Endothelial cell of umbilical vein (primary cell): Measurements from ENCODE around the gene APLP2. TPM values are rescaled to one million over a fixed set of nuclear protein-coding genes. Genes with fewer than 3 reads are reported as not detected.

Experiments
- BruUV-seq: library from RNA; stranded (reverse); fragments of 400-500 nt; replicated peaks from 2 replicates; lab custom pipeline; 2021; lab: Mats Ljungman, UMichigan
- CTCF ChIA-PET: fragments of 300-600, 350-600 bp; sonication (Branson Sonifier 250); formaldehyde crosslinking; loops from one replicate; lab custom pipeline; 2021; ENCODE audit warnings: antibody characterized with exemption, inconsistent platforms; lab: Charles Lee
- POLR2A ChIA-PET: fragments of 300-600, 350-600 bp; sonication (Branson Sonifier 250); formaldehyde crosslinking; loops from one replicate; lab custom pipeline; 2021; ENCODE audit warnings: antibody characterized with exemption, inconsistent platforms; lab: Charles Lee
- DNase-seq: peaks from one replicate; pipeline ENCODE4 v3.0.0-alpha.2; 2011; ENCODE audit warnings: low read depth, low spot score
- FAIRE-seq: peaks from 2 replicates; lab custom pipeline; 2011; peaks lifted over from hg19 to GRCh38; lab: Jason Lieb, UNC
- H2AFZ ChIP-seq: 2 replicates; pipeline ENCODE4 v1.6.0; 2012; ENCODE audit warnings: low read depth, low read length, control low read depth, inconsistent platforms
- H3K27ac ChIP-seq: 2 replicates; pipeline ENCODE4 v1.5.1; 2011; ENCODE audit warnings: low read depth, mild to moderate bottlenecking, control low read depth, low read length, moderate library complexity; ENCODE audit not compliant: insufficient read depth
- H3K27me3 ChIP-seq, 2 experiments: 2 replicates each; pipeline versions ENCODE4 v1.6.0 to v1.6.1; 2011; ENCODE audit warnings: low read length in 2 of 2, mixed read lengths in 1 of 2; ENCODE audit not compliant: control insufficient read depth in 2 of 2, insufficient read depth in 2 of 2
- H3K36me3 ChIP-seq, 2 experiments: 2 replicates in 1 of 2; 3 replicates in 1 of 2; pipeline ENCODE4 v1.5.1; 2011; ENCODE audit warnings: low read length in 2 of 2, mild to moderate bottlenecking in 1 of 2, moderate library complexity in 1 of 2; ENCODE audit not compliant: control insufficient read depth in 2 of 2, insufficient read depth in 2 of 2; ENCODE audit errors: extremely low read depth in 1 of 2
- H3K4me1 ChIP-seq: 3 replicates; pipeline ENCODE4 v1.5.1; 2011; ENCODE audit warnings: mild to moderate bottlenecking, low read length; ENCODE audit not compliant: control insufficient read depth, insufficient read depth; ENCODE audit errors: extremely low read depth
- H3K4me2 ChIP-seq: 2 replicates; pipeline ENCODE4 v1.6.1; 2011; ENCODE audit warnings: low read length, control low read depth, mixed read lengths; ENCODE audit not compliant: insufficient read depth
- H3K4me3 ChIP-seq, 3 experiments: fragments of 200-600 bp in 1 of 3; sonication (generic), shearing (Covaris generic) in 1 of 3; replicated peaks in 1 of 3; 2 replicates each; pipeline ENCODE4 v1.5.1; 2011 to 2016; ENCODE audit warnings: control low read depth in 3 of 3, low read length in 3 of 3, mild to moderate bottlenecking in 2 of 3, inconsistent platforms in 1 of 3, low read depth in 1 of 3, moderate library complexity in 1 of 3; ENCODE audit not compliant: insufficient read depth in 1 of 3
- H3K79me2 ChIP-seq: 2 replicates; pipeline ENCODE4 v1.6.0; 2012; ENCODE audit warnings: low read length, inconsistent platforms; ENCODE audit not compliant: control insufficient read depth, insufficient read depth
- H3K9ac ChIP-seq: replicated peaks from 2 replicates; pipeline ENCODE3; 2011; ENCODE audit warnings: low read length, control low read depth; ENCODE audit not compliant: insufficient read depth; ENCODE audit errors: extremely low read depth
- H3K9me1 ChIP-seq: replicated peaks from 3 replicates; pipeline ENCODE4 v1.6.0; 2011; ENCODE audit warnings: mild to moderate bottlenecking, low read length; ENCODE audit not compliant: control insufficient read depth, insufficient read depth; ENCODE audit errors: extremely low read depth
- H3K9me3 ChIP-seq: replicated peaks from 2 replicates; pipeline ENCODE4 v1.5.1; 2012; ENCODE audit warnings: low read length, inconsistent platforms; ENCODE audit not compliant: control insufficient read depth, insufficient read depth
- H4K20me1 ChIP-seq: replicated peaks from 2 replicates; pipeline ENCODE3; 2011; ENCODE audit warnings: mild to moderate bottlenecking, low read length; ENCODE audit not compliant: control insufficient read depth, insufficient read depth; ENCODE audit errors: extremely low read depth
- CTCF ChIP-seq, 2 donors: IDR thresholded peaks; 1 replicate in 1 of 2; 2 replicates in 1 of 2; pipeline ENCODE4 v1.5.1; 2011; ENCODE audit warnings: low read length in 2 of 2, mild to moderate bottlenecking in 2 of 2, moderate library complexity in 2 of 2, control low read depth in 1 of 2, inconsistent platforms in 1 of 2, low read depth in 1 of 2; ENCODE audit not compliant: insufficient read depth in 1 of 2; ENCODE audit errors: extremely low read depth in 1 of 2
- EZH2 ChIP-seq: IDR thresholded peaks from 2 replicates; pipeline ENCODE4 v1.6.1; 2012; ENCODE audit warnings: borderline replicate concordance, low read depth, mild to moderate bottlenecking, moderate library complexity, low read length, inconsistent platforms; ENCODE audit not compliant: severe bottlenecking
- FOS ChIP-seq: IDR thresholded peaks from 2 replicates; pipeline ENCODE4 v1.6.1; 2011; ENCODE audit warnings: mild to moderate bottlenecking, low read length, moderate library complexity, borderline replicate concordance; ENCODE audit not compliant: insufficient read depth
- GATA2 ChIP-seq: IDR thresholded peaks from 2 replicates; pipeline ENCODE4 v1.7.0; 2011; ENCODE audit warnings: low read depth, mild to moderate bottlenecking, moderate library complexity, mixed read lengths, low read length; ENCODE audit not compliant: insufficient read length, insufficient read depth
- JUN ChIP-seq: IDR thresholded peaks from 2 replicates; pipeline ENCODE4 v1.6.1; 2011; ENCODE audit warnings: borderline replicate concordance, low read depth; ENCODE audit not compliant: insufficient read length, insufficient read depth
- MAX ChIP-seq: IDR thresholded peaks from 2 replicates; pipeline ENCODE4 v1.6.1; 2011; ENCODE audit not compliant: insufficient read depth, insufficient read length
- MYC ChIP-seq: IDR thresholded peaks from one replicate; pipeline ENCODE4 v1.6.1; 2011; ENCODE audit warnings: mild to moderate bottlenecking, low read depth, low read length
- POLR2A ChIP-seq: IDR thresholded peaks from 2 replicates; pipeline ENCODE4 v1.6.1; 2012; ENCODE audit warnings: low read depth, mild to moderate bottlenecking, control low read depth, low read length
- POLR2AphosphoS5 ChIP-seq: IDR thresholded peaks from 2 replicates; pipeline ENCODE4 v1.6.1; 2012; ENCODE audit warnings: low read depth, mild to moderate bottlenecking, control low read depth, low read length, moderate library complexity; ENCODE audit not compliant: insufficient read depth
- dilution Hi-C: fragments of 300-500 bp; cut with MboI; formaldehyde crosslinking; loops from one replicate; pipeline ENCODE4 v1.15.0; 2019; ENCODE audit warnings: low sequenced_read_pairs; ENCODE audit not compliant: extremely low pct_ligation_motif_present
- intact Hi-C: fragments of 100-400 bp; cut with micrococcal nuclease; formaldehyde crosslinking; loops from one replicate; pipeline ENCODE4 v1.10.0; 2022
- polyA plus RNA-seq, 4 experiments: library from polyadenylated mRNA; depleted of rRNA in 3 of 4; stranded (reverse) in 3 of 4; unstranded in 1 of 4; fragments of >200 nt; gene quantifications; 2 replicates each; pipeline versions ENCODE4 v1.2.1 to v1.2.3, GENCODE V29; 2011 to 2012; ENCODE audit warnings: missing spikeins in 1 of 4
- total RNA-seq: library from RNA; stranded (reverse); gene quantifications from 2 replicates; pipeline ENCODE4 v1.2.3, GENCODE V29; 2021

APLP2 gene
- total and polyA plus RNA-seq, 2 donors (not counting 3 experiments of a cell fraction or from before 2014, with no cell fraction given): 493 to 543 TPM

- Histone ChIP-seq H3K4me1 (no peaks in the 10 kb centered on the region), H3K27ac (no peak overlapping the region), H3K4me3 (no peak overlapping the region), H3K27me3 (peaks cover 42 to 45% of the 10 kb centered on the region in 2 experiments), H4K20me1 (no peaks in the 10 kb centered on the region), H3K79me2 (no peaks in the 10 kb centered on the region), H3K9me3 (no peaks in the 10 kb centered on the region), H3K4me2 (no peak overlapping the region), H3K9me1 (no peaks in the 10 kb centered on the region), H3K36me3 (no peaks in the 10 kb centered on the region), H2AFZ (no peak overlapping the region), H3K9ac (no peak overlapping the region)
- TF ChIP-seq GATA2 (no peak), MAX (no peak)
- CTCF ChIA-PET: interaction anchor here (0.6 to 1.8 kb wide), 3 partner anchors 11 to 22 kb away, joined by 3 to 6 read pairs (median 3); no protein-coding TSS in a partner anchor
- POLR2A ChIA-PET: no interaction called here
- dilution Hi-C loops (no loop called here), intact Hi-C loops (no loop called here)
- FAIRE-seq: no peak
- BruUV-seq: no TSS peak
- DNase-seq: no peak
Observed at GRCh38 chr11:130161441-130162145, 91.9 kb downstream of the APLP2 start.

GRCh38 chr11:130162733-130163132 is 93.0 kb downstream of the APLP2 start:
- H2AFZ ChIP-seq: no peak overlapping the region
- no peak overlapping the region for H3K4me2 ChIP-seq
- ChIA-PET POLR2A (no interaction called here), CTCF (no interaction called here)
- no peak for TF ChIP-seq MAX
- no peak for TF ChIP-seq FOS
- no peak for TF ChIP-seq CTCF (IDR thresholded peaks at IDR 0.05; ENCODE audit: extremely low read depth in 1 of 2, insufficient read depth in 1 of 2, low read depth in 1 of 2, low read length in 2 of 2)
- no peak for TF ChIP-seq MYC
- TF ChIP-seq GATA2: no peak
- TF ChIP-seq POLR2AphosphoS5: no peak
- no peak for TF ChIP-seq EZH2
- no peak for TF ChIP-seq JUN
- TF ChIP-seq POLR2A: no peak
- H3K9me1 ChIP-seq: no peaks in the 10 kb centered on the region
- no peak overlapping the region for H3K27ac ChIP-seq
- H3K27me3 ChIP-seq: peaks cover 42% of the 10 kb centered on the region in 2 experiments
- no peaks in the 10 kb centered on the region for H3K9me3 ChIP-seq
- H3K4me1 ChIP-seq: no peaks in the 10 kb centered on the region
- H3K4me3 ChIP-seq: no peak overlapping the region
- H3K79me2 ChIP-seq: no peaks in the 10 kb centered on the region
- no peak for DNase-seq
- FAIRE-seq: no peak
- H3K36me3 ChIP-seq: no peaks in the 10 kb centered on the region
- no peak overlapping the region for H3K9ac ChIP-seq
- BruUV-seq: no TSS peak
- dilution Hi-C loops (no loop called here), intact Hi-C loops (no loop called here)
- no peaks in the 10 kb centered on the region for H4K20me1 ChIP-seq
